Subcutaneous adipose tissue (tissue), 4 donors: ENCODE measurements around the gene TIMM10. TPM values are rescaled to one million over a fixed set of nuclear protein-coding genes. Genes with fewer than 3 reads are reported as not detected.

Experiments used
- CTCF ChIP-seq: fragments of 450-650 bp; IDR thresholded peaks from one replicate; pipeline ENCODE4 v1.5.1; 2016; ENCODE audit warnings: low read depth, mild to moderate bottlenecking, control low read depth, antibody characterized with exemption, moderate library complexity
- total RNA-seq, 4 donors: library from RNA; depleted of rRNA; stranded (reverse); fragments of >200 nt; gene quantifications; one replicate each; pipeline ENCODE4 v1.1.0, GENCODE V29; 2016

Gene TIMM10
- total RNA-seq, 4 donors from 2014 or later = 34.4 to 47.6 (median 36.7) TPM

- TF ChIP-seq CTCF = no peak
Measured at GRCh38 chr11:57496109-57496820, 34.3 kb downstream of the TIMM10 start.

GRCh38 chr11:57493507-57494503 lies 36.7 kb downstream of the TIMM10 start:
- no peak for TF ChIP-seq CTCF

- no peak for TF ChIP-seq CTCF
Measured at GRCh38 chr11:57491371-57492061, 39.0 kb downstream of the TIMM10 start.

GRCh38 chr11:57490456-57491248 lies 39.9 kb downstream of the TIMM10 start:
- TF ChIP-seq CTCF = no peak

GRCh38 chr11:57487920-57488659 lies 42.5 kb downstream of the TIMM10 start:
- TF ChIP-seq CTCF = no peak

GRCh38 chr11:57487021-57487778 lies 43.4 kb downstream of the TIMM10 start:
- no peak for TF ChIP-seq CTCF
